ENCODE results near the gene PTPN9.
A peak's percentile ranks its signal among the peaks of the same experiment; 100 is the strongest.
"Not testable (repeated sequence)": the region's sequence is repeated elsewhere in the genome, so short reads cannot be mapped to it uniquely, and the experiment has no call there.

PTPN9 gene

DNA sequence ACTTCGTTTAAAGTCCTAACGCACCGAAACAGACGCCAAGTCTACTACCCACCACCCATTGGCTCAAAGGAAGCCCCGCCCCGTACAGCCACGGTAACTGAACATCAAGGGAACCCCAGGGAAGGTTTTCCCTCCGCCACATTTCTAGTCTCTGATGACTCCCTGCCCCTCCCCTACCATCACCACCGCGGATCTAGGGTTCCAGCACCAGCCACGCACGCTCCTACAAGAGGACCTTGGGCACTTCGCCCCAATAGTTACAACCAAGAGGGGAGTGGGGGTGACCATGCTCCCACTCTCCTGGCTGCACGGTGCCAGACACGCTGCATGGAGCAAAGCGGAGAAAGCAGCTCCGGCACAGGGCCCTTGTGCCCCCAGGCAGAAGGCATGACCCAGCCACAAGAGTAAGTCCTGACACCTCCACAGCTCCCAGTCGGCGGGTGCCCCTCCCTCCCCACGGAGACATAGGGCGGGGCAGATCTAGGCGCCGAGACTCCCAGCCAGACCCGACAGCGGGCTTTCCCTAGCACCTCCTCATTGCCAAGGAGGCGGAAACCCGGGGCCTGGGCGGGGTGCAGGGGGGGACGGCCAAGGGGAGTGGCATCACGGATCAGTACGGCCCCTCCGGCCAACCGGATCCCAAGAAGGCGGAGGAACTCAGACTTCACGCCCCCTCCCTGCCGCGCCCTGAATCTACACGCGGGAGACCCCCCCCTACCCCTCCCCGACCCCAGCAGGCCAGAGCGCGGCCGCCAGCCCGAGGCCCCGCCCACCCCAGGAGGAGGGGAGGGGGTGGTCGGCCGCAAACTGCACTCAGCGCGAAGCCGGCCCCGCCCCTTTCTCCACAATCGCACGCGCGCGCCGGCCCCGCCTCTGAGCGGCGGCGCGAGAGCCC, 128.6 kb downstream of the PTPN9 start:
- peak overlapping the region; percentile 87 for H3K4me2 ChIP-seq (ENCODE audit: low read length)
- peaks cover 28% of the 10 kb centered on the region for H3K4me1 ChIP-seq (ENCODE audit: low read length)
- no peaks in the 10 kb centered on the region for H3K27me3 ChIP-seq (ENCODE audit: low read depth, low read length)
- peak overlapping the region; percentile 67 for H3K9ac ChIP-seq (ENCODE audit: low read length)
- peaks cover 11% of the 10 kb centered on the region for H3K36me3 ChIP-seq (replicated peaks; ENCODE audit: low read depth, low read length)
- H2AFZ ChIP-seq (ENCODE audit: low read depth, low read length): no peak overlapping the region
- TF ChIP-seq EZH2phosphoT487 (IDR thresholded peaks at IDR 0.05; ENCODE audit: low read depth): no peak
- TF ChIP-seq, protein P1, sequence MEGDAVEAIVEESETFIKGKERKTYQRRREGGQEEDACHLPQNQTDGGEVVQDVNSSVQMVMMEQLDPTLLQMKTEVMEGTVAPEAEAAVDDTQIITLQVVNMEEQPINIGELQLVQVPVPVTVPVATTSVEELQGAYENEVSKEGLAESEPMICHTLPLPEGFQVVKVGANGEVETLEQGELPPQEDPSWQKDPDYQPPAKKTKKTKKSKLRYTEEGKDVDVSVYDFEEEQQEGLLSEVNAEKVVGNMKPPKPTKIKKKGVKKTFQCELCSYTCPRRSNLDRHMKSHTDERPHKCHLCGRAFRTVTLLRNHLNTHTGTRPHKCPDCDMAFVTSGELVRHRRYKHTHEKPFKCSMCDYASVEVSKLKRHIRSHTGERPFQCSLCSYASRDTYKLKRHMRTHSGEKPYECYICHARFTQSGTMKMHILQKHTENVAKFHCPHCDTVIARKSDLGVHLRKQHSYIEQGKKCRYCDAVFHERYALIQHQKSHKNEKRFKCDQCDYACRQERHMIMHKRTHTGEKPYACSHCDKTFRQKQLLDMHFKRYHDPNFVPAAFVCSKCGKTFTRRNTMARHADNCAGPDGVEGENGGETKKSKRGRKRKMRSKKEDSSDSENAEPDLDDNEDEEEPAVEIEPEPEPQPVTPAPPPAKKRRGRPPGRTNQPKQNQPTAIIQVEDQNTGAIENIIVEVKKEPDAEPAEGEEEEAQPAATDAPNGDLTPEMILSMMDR (IDR thresholded peaks at IDR 0.05; ENCODE audit: low read depth, low read length): no peak
- H3K27ac ChIP-seq (ENCODE audit: low read length): peak overlapping the region; percentile 57
- H3K79me2 ChIP-seq (ENCODE audit: low read length): peaks cover 73% of the 10 kb centered on the region
- H3K4me3 ChIP-seq (ENCODE audit: low read length): peak overlapping the region; percentile 91
- H3K9me3 ChIP-seq (ENCODE audit: insufficient read depth, low read length): no peaks in the 10 kb centered on the region
- peaks cover 53% of the 10 kb centered on the region for H4K20me1 ChIP-seq (ENCODE audit: insufficient read depth, low read length)

DNA sequence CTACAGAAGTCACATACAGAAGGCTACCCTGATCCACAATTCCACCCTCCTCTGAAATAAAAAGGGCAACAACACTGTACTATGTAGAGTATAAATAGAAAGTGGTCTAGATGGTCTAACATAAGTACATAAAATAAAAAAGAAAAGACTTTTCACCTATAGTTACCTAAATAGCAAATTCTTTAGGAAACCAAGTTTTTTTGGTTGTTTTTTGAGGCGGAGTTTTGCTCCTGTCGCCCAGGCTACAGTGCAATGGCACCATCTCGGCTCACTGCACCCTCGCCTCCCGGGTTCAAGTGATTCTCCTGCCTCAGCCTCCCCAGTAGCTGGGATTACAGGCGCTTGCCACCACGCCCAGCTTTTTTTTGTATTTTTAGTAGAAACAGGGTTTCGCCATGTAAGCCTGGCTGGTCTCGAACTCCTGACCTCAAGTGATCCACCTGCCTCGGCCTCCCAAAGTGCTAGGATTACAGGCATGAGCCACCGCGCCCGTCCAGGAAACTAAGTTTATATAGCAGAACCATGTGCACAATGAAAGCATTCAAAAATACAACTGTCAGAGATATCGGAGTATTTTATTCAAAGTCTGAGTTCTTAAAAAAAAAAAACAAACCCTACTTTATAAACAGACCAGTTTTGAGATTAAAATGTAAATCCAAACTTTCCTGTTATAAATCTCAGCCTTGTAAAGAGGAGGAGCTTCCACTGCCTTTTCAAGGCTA, 129.4 kb downstream of the PTPN9 start:
- Histone ChIP-seq H3K4me2 (ENCODE audit: low read length) (peak overlapping the region; percentile 87), H3K36me3 (replicated peaks; ENCODE audit: low read depth, low read length) (peaks cover 11% of the 10 kb centered on the region), H3K79me2 (ENCODE audit: low read length) (peaks cover 74% of the 10 kb centered on the region), H3K4me1 (ENCODE audit: low read length) (peaks cover 28% of the 10 kb centered on the region), H3K27ac (ENCODE audit: low read length) (no peak overlapping the region), H3K9me3 (ENCODE audit: insufficient read depth, low read length) (no peaks in the 10 kb centered on the region), H3K27me3 (ENCODE audit: low read depth, low read length) (no peaks in the 10 kb centered on the region), H3K9ac (ENCODE audit: low read length) (peak overlapping the region; percentile 67), H3K4me3 (ENCODE audit: low read length) (peak overlapping the region; percentile 91), H4K20me1 (ENCODE audit: insufficient read depth, low read length) (peaks cover 53% of the 10 kb centered on the region), H2AFZ (ENCODE audit: low read depth, low read length) (no peak overlapping the region)
- no peak for TF ChIP-seq EZH2phosphoT487 (IDR thresholded peaks at IDR 0.05; ENCODE audit: low read depth)
- TF ChIP-seq, protein P1 (IDR thresholded peaks at IDR 0.05; ENCODE audit: low read depth, low read length): no peak

DNA sequence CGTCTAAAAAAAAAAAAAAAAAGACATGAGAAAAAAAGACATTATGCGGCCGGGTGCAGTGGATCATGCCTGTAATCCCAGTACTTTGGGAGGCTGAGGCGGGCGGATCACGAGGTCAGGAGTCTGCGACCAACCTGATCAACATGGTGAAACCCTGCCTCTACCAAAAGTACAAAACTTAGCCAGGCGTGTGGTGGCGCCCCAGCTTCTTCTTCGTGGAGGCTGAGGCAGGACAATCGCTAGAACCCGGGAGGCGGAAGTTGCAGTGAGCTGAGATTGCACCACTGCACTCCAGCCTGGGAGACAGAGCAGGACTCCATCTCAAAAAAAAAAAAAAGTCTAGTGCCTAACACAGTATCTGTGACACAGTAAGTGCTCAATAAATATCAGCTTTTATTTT, 130.9 kb downstream of the PTPN9 start:
- not testable (repeated sequence) for H3K27ac ChIP-seq (ENCODE audit: low read length); H3K4me2 ChIP-seq (ENCODE audit: low read length)

DNA sequence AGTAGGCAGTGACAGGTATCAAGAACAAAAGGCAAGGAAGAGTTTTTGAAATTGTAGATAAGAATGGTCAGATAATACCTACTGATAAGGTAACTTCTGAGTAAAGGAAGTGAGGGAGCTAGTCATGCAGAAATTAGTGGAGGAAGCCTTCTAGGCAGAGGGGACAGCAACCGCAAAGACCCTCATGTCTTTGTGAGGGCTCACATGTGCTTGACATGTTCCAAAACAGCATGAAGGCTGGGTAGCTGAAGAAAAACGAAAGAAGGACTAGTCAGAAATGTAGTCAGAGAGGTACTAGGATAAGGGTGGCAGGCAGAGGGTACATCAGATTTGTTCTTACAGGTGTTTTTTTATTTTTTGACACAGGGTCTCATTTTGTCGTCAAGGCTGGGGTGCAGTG, 133.0 kb downstream of the PTPN9 start:
- Histone ChIP-seq H2AFZ (ENCODE audit: low read depth, low read length) (no peak overlapping the region), H3K4me2 (ENCODE audit: low read length) (peak overlapping the region; percentile 18), H3K79me2 (ENCODE audit: low read length) (peaks cover 94% of the 10 kb centered on the region), H3K27ac (ENCODE audit: low read length) (no peak overlapping the region; the same call in 1 of the 2 replicates), H3K4me1 (ENCODE audit: low read length) (peaks cover 28% of the 10 kb centered on the region), H3K27me3 (ENCODE audit: low read depth, low read length) (no peaks in the 10 kb centered on the region), H4K20me1 (ENCODE audit: insufficient read depth, low read length) (peaks cover 71% of the 10 kb centered on the region), H3K9me3 (ENCODE audit: insufficient read depth, low read length) (no peaks in the 10 kb centered on the region), H3K9ac (ENCODE audit: low read length) (no peak overlapping the region), H3K4me3 (ENCODE audit: low read length) (no peak overlapping the region), H3K36me3 (replicated peaks; ENCODE audit: low read depth, low read length) (peaks cover 29% of the 10 kb centered on the region)
- TF ChIP-seq, protein P1 (IDR thresholded peaks at IDR 0.05; ENCODE audit: low read depth, low read length): no peak
- no peak for TF ChIP-seq EZH2phosphoT487 (IDR thresholded peaks at IDR 0.05; ENCODE audit: low read depth)

More for the DNA sequence above, 130.9 kb downstream of the PTPN9 start:
- H3K4me3 ChIP-seq (ENCODE audit: low read length); H3K27me3 ChIP-seq (ENCODE audit: low read depth, low read length); H3K9me3 ChIP-seq (ENCODE audit: insufficient read depth, low read length); H3K9ac ChIP-seq (ENCODE audit: low read length); H2AFZ ChIP-seq (ENCODE audit: low read depth, low read length): not testable (repeated sequence)
- Histone ChIP-seq H3K36me3 (replicated peaks; ENCODE audit: low read depth, low read length) (peaks cover 20% of the 10 kb centered on the region), H4K20me1 (ENCODE audit: insufficient read depth, low read length) (peaks cover 64% of the 10 kb centered on the region), H3K79me2 (ENCODE audit: low read length) (peaks cover 85% of the 10 kb centered on the region), H3K4me1 (ENCODE audit: low read length) (peaks cover 28% of the 10 kb centered on the region)

DNA sequence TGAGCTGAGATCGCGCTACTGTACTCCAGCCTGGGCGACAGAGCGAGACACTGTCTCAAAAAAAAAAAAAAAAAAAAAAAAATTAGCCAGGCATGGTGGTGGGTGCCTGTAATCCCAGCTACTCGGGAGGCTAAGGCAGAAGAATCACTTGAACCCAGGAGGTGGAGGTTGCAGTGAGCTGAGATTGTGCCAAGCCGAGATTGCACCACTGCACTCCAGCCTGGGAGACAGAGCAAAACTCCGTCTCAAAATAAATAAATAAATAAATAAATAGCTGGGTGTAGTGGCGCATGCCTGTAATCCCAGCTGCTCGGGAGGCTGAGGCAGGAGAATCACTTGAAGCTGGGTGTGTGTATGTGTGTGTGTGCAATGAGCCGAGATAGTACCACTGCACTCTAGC, 133.8 kb downstream of the PTPN9 start:
- not testable (repeated sequence) for H3K27ac ChIP-seq (ENCODE audit: low read length); H3K9ac ChIP-seq (ENCODE audit: low read length); H3K4me2 ChIP-seq (ENCODE audit: low read length); H3K4me3 ChIP-seq (ENCODE audit: low read length); H2AFZ ChIP-seq (ENCODE audit: low read depth, low read length); H3K27me3 ChIP-seq (ENCODE audit: low read depth, low read length); H3K9me3 ChIP-seq (ENCODE audit: insufficient read depth, low read length)
- H3K36me3 ChIP-seq (replicated peaks; ENCODE audit: low read depth, low read length): peaks cover 29% of the 10 kb centered on the region
- peaks cover 99% of the 10 kb centered on the region for H3K79me2 ChIP-seq (ENCODE audit: low read length)
- H3K4me1 ChIP-seq (ENCODE audit: low read length): peaks cover 28% of the 10 kb centered on the region
- peaks cover 68% of the 10 kb centered on the region for H4K20me1 ChIP-seq (ENCODE audit: insufficient read depth, low read length)

DNA sequence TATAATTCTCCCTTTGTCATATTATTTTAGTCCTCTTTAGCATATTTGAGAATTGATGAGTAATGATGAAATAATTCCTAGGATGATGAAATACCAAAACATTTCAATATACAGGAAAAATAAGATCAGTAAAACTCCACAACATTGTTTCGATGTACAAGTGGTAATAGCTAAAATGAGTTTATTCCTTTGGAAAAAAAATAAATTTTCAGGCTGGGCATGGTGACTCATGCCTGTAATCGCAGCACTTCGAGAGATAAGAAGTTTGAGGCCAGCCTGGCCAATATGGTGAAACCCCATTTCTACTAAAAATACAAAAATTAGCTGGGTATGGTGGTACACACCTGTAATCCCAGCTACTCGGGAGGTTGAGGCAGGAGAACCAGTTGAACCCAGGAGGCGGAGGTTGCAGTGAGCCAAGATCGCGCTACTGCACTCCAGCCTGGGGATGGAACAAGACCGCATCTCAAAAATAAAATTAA, 135.1 kb downstream of the PTPN9 start:
- not testable (repeated sequence) for H3K27ac ChIP-seq (ENCODE audit: low read length); H3K9ac ChIP-seq (ENCODE audit: low read length); H3K27me3 ChIP-seq (ENCODE audit: low read depth, low read length); H2AFZ ChIP-seq (ENCODE audit: low read depth, low read length); H3K4me2 ChIP-seq (ENCODE audit: low read length); H3K9me3 ChIP-seq (ENCODE audit: insufficient read depth, low read length); H3K4me3 ChIP-seq (ENCODE audit: low read length)
- peaks cover 30% of the 10 kb centered on the region for H3K36me3 ChIP-seq (replicated peaks; ENCODE audit: low read depth, low read length)
- H4K20me1 ChIP-seq (ENCODE audit: insufficient read depth, low read length): peaks cover 58% of the 10 kb centered on the region
- H3K79me2 ChIP-seq (ENCODE audit: low read length): peaks cover 99% of the 10 kb centered on the region
- H3K4me1 ChIP-seq (ENCODE audit: low read length): peaks cover 18% of the 10 kb centered on the region

Data from OCI-LY3 (cell line).